ENCODE data around the gene RBPMS2. TPM values are rescaled to one million over a fixed set of nuclear protein-coding genes. Genes with fewer than 3 reads are reported as not detected.
A peak's percentile ranks its signal among the peaks of the same experiment; 100 is the strongest.

RBPMS2 gene
- total and polyA plus RNA-seq, 7 donors = 1.6 to 3.6 (median 2.0) TPM

GRCh38 chr15:64710676-64711428, 64.5 kb downstream of the RBPMS2 start:
- no peak for DNase-seq
- no peaks in the 10 kb centered on the region for H3K9me3 ChIP-seq
- no peaks in the 10 kb centered on the region for H3K4me1 ChIP-seq
- TF ChIP-seq, protein P1, sequence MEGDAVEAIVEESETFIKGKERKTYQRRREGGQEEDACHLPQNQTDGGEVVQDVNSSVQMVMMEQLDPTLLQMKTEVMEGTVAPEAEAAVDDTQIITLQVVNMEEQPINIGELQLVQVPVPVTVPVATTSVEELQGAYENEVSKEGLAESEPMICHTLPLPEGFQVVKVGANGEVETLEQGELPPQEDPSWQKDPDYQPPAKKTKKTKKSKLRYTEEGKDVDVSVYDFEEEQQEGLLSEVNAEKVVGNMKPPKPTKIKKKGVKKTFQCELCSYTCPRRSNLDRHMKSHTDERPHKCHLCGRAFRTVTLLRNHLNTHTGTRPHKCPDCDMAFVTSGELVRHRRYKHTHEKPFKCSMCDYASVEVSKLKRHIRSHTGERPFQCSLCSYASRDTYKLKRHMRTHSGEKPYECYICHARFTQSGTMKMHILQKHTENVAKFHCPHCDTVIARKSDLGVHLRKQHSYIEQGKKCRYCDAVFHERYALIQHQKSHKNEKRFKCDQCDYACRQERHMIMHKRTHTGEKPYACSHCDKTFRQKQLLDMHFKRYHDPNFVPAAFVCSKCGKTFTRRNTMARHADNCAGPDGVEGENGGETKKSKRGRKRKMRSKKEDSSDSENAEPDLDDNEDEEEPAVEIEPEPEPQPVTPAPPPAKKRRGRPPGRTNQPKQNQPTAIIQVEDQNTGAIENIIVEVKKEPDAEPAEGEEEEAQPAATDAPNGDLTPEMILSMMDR (IDR thresholded peaks at IDR 0.05) = no peak
- H3K27me3 ChIP-seq (ENCODE audit: insufficient read depth in 3 of 3, low read length in 2 of 3) = no peaks in the 10 kb centered on the region
- no peaks in the 10 kb centered on the region for H3K36me3 ChIP-seq (ENCODE audit: insufficient read depth in 1 of 2, low read depth in 1 of 2)
- no peak overlapping the region for H3K27ac ChIP-seq
- intact Hi-C loops (cut with DNase I) = no loop called here
- H3K4me3 ChIP-seq = no peak overlapping the region
- WGBS, 3 donors = 92 to 97% (median 94%) methylated on average over 7 of the region's 7 CpGs
- no peak for ATAC-seq

DNA sequence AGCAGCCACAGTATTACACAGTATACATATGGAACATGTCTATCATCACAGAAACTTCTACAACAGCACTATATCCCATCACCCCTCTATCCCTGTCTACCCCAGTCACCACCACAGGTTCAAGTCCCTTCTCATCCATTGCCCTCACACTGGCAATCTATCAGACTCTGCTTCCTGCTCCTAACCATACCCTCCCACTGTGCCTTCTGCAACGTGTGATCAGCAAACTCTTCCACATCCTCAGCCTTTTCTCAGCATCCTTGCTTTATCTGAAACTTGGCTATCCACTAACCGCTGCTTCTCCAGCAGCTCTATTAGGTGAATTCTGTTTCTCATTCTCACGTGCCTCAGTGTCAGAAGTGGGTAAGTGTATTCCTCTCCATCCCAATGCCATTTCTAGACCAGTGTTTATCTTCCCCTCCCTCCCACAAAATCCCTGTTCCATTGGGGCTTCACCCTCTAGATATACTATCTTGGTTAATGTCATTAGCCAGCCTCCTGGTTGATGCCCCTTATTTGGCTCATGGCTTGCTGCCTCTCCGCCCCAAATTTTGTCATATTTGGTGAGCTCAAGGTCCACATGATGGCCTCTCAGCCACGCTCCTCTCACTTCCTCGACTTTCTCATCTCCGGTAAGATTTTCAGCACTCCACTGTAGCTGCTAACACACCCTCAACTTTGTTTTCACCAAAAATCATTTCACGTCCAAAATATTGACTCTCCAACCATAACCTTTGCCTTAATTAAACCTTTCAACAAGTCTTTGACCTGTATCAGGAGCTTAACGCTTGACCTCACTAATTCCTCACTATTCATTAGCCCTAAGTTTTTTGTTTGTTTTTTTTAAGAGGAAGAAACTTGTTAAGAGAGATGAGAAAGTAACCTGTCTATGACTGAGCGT, 69.1 kb downstream of the RBPMS2 start:
- no peaks in the 10 kb centered on the region for H3K27me3 ChIP-seq (ENCODE audit: insufficient read depth in 3 of 3, low read length in 2 of 3)
- intact Hi-C loops (cut with DNase I) = no loop called here
- H3K9me3 ChIP-seq = no peaks in the 10 kb centered on the region
- WGBS, 3 donors = 86 to 89% (median 89%) methylated on average over 10 of the region's 10 CpGs
- TF ChIP-seq, protein P1 (IDR thresholded peaks at IDR 0.05) = no peak
- no peak for ATAC-seq
- no peak overlapping the region for H3K27ac ChIP-seq
- H3K4me3 ChIP-seq = no peak overlapping the region
- H3K36me3 ChIP-seq (ENCODE audit: insufficient read depth in 1 of 2, low read depth in 1 of 2) = no peaks in the 10 kb centered on the region
- DNase-seq = no peak
- peaks cover 13% of the 10 kb centered on the region for H3K4me1 ChIP-seq

- no peak overlapping the region for H3K27ac ChIP-seq
- ATAC-seq = no peak
- no peak overlapping the region for H3K4me3 ChIP-seq
- TF ChIP-seq, protein P1 (IDR thresholded peaks at IDR 0.05) = no peak
- peaks cover 25% of the 10 kb centered on the region for H3K4me1 ChIP-seq
- H3K36me3 ChIP-seq (ENCODE audit: insufficient read depth in 1 of 2, low read depth in 1 of 2) = no peaks in the 10 kb centered on the region
- no peaks in the 10 kb centered on the region for H3K27me3 ChIP-seq (ENCODE audit: insufficient read depth in 3 of 3, low read length in 2 of 3)
- intact Hi-C loops (cut with DNase I) = no loop called here
- no peaks in the 10 kb centered on the region for H3K9me3 ChIP-seq
- no peak for DNase-seq
- WGBS, 3 donors = 81 to 90% (median 83%) methylated on average over 3 of the region's 3 CpGs
Measured at GRCh38 chr15:64705006-64705405, 70.4 kb downstream of the RBPMS2 start.

GRCh38 chr15:64703632-64703959, 71.8 kb downstream of the RBPMS2 start:
- Histone ChIP-seq H3K27me3 (ENCODE audit: insufficient read depth in 3 of 3, low read length in 2 of 3) (no peaks in the 10 kb centered on the region), H3K36me3 (ENCODE audit: insufficient read depth in 1 of 2, low read depth in 1 of 2) (no peaks in the 10 kb centered on the region), H3K4me3 (peak overlapping the region; percentile 85), H3K9me3 (no peaks in the 10 kb centered on the region), H3K4me1 (peaks cover 37% of the 10 kb centered on the region), H3K27ac (peak overlapping the region; percentile 87)
- intact Hi-C loops (cut with DNase I) = no loop called here
- WGBS, 3 donors = 36 to 48% (median 38%) methylated on average over 7 of the region's 7 CpGs
- ATAC-seq = peak in 2 of 4 donors; percentile 2 to 6
- TF ChIP-seq, protein P1 (IDR thresholded peaks at IDR 0.05) = no peak
- no peak for DNase-seq
